Endometrium (tissue), 2 donors: ENCODE data around the gene BAK1.
"Not testable (repeated sequence)": the region's sequence is repeated elsewhere in the genome, so short reads cannot be mapped to it uniquely, and the experiment has no call there.

Experiments used
- FAIRE-seq: peaks from 2 replicates; lab custom pipeline; 2012; peaks lifted over from hg19 to GRCh38; lab: Jason Lieb, UNC
- donor health status: control.
- donor health status: control.

BAK1 gene

DNA sequence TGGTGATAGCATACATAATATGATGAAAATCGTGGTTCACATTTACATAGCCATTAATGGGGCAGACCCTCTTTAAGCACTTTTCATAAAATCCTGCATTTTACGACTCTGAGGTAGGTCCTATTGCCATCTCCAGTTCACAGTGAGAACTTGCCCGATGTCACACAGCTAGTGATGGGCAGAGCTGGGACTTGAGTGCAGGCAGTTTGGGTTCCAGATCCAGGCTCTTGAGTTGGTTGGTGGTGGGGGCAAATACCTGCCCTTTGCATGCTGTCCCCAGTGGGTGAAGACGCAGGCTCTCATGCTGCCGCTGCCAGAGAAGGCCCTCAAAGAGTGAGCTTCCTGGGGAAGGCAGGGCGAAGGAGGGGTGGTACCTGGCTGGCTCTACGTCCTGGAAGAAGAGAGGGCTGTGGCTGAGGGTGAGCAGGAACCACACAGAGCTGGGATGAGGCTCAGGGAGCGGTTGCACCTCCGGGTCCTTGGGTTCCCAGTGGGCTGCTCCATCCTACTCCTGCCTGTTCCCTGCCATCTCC is 6.1 kb upstream of the BAK1 start:
- FAIRE-seq, result no peak

DNA sequence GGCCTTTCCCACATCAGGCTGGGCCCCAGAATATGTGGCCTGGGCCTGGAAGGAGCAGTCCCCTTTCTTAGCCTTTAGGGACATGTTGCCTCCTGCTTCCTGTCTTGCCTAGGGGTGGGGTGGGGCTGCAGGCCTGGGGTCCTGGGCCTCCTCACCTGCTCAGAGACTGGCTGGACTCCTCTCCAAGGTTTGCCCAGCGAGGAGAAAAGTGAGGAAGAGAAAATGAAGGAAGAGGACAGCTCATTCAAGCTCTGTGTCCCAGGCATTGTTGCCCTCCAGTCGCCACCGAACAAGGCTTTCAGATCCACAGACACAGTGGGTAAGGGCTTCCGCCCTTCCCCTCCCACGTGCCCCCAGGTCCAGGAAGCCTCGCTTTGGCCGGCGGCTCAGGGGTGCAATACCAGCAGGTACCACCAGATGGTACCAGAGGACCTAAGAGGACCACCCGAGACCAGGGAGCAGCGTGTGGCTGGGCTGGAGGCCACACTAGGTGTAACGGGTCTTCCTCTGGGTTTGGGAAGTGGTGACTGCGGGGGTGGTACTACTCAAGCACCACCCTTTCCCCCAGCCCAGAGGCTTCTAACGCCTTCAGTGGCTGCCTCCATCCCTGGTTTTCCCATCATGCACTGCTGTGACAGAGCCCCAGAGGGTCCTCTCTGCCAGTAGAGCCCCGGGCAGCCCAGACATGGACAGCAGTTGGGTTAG is 5.5 kb upstream of the BAK1 start:
- FAIRE-seq, result no peak

DNA sequence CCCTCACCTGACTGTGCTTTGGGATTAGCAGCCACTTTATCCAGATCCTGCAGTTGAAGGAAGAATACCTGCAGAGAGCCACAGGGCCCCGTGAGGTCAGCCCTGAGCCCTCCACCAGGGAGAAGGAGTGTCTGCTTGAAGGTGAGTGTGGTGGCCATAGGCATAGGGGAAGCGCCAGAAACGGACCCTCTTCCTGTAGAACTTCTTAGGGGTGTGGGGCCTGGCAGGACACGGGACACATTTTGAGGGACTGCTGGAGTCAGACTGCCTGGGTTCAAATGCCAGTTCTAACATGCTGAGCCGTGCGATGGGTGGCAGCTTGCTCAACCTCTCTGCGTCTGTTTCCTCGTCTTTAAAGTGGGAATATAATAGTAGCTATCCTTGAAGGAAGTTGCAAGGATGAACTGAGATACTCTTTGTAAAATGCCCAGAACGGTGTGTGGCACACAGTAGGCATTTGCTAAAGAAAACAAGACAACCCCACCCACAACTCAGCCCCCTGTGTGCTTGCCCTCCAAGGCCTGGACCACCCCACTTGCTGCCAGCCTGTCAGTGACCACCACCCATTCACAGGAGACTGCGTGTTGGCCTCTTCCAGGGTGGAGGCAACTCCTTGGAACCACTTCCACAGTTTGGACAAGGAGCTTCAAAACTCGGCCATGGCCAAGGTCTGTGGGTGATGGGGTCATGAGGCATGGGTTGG is 4.8 kb upstream of the BAK1 start:
- FAIRE-seq, result no peak

DNA sequence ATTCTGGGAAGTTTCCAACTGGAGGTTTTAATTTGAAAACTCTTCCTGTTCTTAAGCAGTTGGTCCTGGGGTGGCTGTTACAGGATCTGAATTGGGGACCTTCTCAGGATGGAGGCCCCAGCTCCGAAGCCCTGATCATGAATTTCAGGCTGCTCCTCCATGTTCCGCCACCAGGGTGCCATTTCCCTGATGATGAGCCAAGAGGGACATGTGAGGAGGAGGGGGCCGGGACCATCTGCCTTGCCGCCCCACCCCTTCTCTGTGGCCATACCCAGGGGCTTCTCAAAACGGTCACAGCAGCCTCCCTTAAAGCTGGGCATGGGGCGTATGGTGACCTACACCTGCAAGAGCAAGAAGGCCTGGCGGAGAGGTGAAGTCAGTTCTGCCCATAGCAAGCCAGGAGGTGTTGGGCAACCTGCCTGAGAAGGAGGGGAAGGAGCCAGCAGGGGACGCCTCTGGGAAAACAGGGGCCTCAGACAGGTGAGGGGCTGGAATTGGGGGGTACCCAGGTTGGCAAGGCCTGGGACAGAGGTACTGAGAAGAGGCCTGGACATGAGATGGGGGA is 3.6 kb upstream of the BAK1 start:
- no peak for FAIRE-seq

DNA sequence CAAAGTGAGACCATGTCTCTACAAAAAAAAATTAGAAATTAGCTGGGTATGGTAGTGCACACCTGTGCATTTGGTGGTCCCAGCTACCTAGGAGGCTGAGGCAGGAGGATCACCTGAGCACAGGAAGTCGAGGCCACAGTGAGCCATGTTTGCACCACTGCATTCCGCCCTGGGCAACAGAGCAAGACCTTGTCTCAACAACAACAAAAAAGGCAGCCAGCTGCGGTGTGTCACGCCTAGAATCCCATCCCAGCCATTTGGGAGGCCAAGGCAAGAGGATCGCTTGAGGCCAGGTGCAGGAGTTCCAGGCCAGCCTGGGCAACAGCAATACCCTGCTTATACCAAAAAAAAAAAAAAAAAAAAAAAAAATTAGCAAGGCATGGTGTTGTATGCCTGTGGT is 1.1 kb upstream of the BAK1 start:
- FAIRE-seq, result no peak

DNA sequence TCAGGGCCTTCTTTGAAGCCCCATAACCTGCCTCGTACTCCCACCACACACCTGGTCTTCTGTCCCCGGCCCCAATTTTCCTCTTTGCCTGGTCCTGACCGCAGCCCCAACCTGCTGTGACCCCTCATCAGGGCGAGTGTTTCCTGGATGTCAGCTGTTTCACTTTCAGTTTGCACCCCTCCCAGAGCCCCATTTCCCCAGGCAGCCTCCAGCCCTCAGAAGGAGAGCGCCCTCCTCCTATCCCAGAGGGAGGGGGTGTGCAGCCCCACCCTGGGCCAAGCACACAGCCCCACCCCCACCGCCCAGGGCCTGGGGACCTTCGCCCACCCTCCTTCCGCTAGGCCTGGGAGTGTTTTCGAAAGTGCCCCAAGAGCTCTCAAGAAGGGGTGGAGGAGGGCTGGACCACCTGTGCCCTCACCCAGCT is 1.5 kb downstream of the BAK1 start:
- no peak for FAIRE-seq

DNA sequence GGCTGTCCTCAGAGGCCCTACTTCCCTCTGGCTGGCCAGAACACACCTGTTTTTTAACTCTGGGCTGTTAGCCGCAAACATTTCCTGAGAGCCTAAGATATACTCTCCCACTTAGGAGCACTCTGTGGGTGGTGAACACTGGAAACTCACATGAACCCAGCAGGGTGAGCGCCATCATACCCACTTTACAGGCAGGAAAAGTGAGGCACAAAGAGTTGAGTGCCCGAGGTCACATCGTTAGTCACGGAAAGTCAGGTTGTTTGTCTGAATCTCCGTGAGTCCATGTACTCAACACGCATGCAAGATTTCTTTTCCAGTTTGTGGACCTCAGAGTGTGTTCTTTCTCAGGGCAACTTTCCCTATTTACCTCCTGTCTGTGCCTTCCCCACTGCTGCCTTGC is 1.9 kb downstream of the BAK1 start:
- FAIRE-seq, result no peak

DNA sequence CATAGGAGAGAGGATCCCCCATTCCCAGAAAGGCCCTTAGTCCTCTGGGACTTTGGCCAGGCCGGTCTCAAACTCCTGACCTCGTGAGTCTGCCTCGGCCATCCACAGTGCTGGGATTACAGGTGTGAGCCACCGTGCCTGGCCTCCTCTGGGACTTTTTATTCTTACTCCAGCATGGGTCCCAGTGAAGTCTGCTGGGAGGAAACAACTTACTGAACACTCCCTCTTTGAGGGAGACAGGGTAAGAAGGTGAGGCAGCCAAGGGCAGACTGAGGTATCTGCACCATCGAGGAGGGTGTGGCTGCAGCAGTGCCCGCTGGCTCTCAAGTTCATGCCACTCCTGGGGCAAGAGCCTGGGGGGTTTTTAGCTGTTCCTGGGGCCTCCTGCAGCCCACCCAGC is 2.4 kb downstream of the BAK1 start:
- no peak for FAIRE-seq

DNA sequence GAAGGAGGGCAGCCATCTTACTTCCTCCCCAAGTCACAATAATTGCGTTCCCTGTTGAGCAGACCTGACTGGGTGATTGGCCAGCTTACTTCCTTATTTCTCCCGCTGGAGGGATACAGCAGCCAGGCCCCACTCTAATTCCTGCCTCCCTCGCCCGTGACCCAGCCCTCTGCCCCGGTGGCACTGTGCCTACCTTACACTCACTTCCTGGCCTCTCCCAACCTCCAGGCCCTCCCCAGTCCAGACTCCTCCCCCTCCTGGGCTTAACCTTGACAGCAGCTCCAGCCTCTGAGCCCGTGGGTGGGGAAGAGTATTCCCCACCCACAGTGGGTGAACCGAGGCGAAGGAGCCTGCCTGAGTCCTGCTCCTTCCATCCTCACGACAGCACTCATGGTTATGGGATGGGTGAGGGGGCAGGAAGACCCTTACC is 3.0 kb downstream of the BAK1 start:
- FAIRE-seq, result no peak

DNA sequence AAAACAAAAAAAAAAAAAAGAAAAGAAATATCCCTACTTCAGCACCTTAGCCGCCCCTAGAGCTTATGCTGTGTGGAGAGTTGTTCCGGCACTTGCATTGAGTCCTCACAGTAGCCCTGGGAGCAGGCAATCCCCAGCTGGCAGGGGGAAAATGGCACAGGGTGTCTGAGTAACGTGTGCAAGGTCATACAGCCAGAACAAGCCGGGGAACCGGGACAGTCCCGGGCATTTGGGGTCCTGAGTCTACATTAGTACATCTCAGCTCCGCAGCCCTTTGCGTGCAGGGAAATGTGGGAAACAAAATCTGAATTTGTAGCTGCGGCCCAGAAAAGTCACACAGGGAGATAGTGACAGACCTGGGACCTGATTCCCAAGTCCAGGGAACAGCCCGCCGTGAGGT is 3.4 kb downstream of the BAK1 start:
- FAIRE-seq, result no peak

DNA sequence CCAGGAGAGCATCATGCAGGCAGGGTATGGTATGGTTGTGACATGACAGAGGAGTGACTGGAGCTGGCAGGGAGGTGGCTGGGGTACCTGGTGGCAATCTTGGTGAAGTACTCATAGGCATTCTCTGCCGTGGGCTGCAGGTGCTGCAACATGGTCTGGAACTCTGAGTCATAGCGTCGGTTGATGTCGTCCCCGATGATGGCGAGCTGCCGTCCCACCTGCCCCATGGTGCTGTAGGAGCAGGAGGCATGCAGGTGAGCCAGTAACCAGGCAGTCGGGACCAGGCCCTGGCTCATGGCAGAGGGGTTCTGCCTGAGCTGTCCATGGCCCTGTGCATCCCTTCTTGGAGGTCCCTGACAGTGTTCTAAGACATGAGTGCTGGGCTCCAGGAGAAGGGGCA is 4.9 kb downstream of the BAK1 start:
- FAIRE-seq, result no peak

DNA sequence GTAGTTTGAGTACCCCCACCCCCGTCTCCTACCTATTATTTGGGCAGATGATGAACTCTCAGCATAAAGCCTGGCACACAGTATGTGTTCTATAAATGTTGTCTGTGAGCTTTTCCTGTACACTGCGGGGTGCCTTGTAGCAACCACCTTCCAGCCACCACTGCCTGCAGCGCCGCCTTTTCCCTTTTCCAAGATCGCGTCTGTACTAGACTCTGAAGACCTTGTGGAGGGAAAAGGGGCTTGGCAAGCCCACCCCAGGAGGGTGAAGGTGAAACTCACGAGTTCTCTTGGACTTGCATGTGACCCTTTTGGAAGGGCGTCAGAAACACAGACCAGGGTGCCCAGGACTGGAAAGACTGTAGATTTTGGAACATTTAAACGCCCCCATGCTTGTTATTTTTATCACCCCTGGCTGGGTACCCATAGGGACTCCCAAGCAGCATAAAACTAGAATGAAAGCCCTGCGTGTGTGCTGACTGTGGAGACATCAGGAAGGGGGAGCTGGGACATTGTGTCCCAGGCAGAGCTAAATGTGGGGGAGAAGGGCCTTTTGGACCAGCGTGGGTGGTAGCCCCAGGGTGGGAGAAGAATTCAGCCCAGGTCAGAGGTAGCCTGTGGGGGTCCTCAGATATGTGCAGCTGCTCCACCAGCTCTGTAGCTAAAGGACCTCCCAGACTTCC is 8.3 kb downstream of the BAK1 start:
- no peak for FAIRE-seq

DNA sequence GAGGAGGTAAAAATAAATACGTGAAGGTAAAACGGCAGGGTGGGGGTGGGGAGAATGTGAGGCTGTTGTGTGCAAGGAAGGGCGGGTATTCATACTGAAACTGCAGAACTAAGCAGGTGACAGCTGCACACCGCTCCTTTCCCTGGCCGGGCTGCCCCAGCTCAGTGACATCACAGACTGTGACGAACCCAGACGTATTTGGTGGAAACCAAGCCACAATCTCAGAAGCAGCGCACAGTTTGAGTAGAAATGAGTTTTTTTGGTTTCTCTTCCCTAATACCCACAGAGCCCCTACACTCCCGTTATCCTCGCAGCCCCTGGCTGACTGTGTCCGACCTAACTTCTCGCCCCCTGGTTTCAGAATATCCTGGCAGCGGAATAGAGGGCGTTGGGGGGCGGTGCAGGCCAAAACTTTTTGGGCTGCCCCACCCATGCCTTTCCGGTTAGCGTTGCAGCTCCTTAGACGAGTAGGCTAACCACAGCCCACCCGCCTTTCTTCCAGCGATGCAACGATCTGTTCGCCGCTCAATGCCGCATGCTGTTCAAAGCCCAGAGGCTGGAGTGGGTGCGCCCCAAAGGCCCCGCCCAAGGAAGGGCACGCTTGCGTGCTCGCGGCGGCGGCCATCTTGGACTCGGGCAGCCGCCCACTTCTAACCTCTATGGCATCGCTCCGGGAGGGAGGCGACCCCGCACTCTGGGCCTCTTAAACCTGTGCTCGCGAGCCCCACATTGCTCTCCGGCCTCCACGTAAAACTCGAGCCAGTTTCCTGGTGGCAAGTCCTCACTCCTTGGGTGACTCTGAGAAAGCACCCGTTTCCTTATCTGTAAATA is 9.1 kb downstream of the BAK1 start:
- FAIRE-seq, result no peak

DNA sequence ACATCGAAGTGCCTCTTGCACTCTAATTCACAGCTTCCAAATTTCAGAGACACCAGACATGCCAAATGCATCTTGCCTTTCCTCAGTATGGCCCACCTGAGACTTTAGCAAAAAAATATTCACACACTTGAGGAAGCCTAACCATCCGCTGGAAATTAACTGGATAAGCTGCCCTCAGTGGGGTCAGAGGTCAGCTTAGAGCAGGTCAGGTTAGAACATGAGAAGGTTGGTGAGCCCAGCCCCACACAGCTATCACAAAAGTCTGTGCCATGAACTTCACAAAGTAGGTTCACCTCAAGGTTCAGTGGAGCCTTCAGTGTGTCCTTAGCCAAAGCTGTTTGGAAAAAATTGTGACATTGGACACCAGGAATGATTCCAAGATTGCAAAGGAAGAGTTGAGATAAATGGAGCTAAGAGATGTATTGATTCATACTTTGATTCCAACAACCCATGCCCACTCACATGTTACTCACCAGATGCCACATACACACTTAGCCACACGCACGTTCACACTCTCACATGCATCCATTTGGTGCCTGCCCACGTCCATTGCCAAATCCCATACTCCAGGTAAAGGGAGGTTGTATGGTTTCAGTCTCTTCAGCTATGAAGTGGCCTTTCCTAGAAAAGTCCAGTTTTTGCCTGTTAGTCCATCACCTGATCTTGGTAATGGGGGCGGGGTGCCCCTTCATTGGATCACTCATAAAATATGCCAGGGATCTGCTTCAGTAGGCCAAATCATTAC is 11.1 kb downstream of the BAK1 start:
- FAIRE-seq, result no peak

DNA sequence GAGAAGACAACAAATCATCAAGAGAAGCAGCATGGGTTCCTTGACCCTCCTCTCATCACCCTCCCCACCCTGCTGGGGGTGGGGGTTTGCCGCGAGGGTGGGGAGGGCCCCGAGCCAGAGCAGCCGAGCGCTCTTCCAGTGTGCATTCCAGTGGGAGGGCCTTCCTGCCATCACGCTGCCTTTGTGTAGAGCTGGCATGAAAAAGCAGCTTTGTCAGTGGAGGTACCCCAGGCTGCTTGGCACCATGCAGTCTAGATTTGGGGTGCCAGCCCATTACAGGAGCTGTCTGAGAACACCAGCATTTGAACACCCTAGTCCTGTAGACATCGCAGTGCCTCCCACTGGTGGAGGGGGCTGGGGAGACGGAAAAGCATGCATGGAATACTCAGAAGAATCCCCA is 12.2 kb downstream of the BAK1 start:
- FAIRE-seq, result no peak

DNA sequence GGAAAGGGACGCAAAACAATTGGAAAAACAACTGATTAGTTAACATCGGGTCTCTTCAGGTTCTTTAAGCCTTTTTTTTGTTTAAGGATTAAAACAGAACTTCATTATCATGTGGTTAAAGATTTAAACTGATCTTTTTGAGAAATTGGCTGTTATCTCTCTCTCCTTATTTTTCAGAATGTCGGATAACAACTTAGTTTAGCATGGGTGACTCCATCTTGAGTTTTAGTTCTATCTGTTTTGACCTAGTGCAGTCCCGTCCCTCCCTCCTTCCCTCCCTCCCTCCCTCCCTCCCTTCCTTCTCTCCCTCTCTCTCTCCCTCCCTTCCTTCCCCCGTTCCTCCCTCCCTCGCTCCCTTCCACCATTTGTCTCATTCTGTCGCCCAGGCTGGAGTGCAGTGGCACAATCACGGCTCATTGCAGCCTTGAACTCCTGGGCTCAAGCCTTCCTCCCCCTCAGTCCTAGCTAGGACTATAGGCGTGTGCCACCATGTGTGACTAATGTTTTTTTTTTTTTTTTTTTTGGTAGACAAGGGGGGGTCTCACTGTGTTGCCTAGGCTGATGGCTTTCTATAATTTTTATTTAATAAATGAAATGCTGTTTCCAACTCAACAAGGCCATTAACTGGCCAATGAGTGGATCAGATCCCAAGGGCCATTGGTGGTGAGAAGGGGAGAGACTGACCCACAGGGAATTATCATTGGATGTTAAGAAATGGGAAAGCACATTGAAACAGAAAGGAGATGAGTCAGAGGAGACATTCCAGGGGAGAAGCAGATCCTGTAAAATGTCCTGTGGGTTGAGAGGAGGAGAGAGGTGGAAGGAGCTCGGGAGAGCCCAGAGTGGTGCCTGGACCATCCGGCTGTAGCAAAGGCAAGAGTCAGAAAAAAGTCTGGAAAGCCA is 13.6 kb downstream of the BAK1 start:
- FAIRE-seq, result no peak

DNA sequence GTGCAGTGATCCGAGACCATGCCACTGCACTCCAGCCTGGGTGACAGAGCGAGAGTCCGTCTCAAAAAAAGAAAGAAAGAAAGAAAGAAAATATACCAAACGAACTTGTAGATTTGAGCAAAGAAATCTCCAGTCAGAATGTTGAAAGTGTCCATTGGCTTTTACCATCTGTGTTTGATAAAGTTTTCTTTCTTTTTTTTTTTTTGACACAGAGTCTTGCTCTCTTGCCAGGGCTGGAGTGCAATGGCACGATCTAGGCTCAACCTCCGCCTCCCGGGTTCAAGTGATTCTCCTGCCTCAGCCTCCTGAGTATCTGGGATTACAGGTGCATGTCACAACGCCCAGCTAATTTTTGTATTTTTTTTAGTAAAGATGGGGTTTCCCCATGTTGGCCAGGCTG is 21.3 kb downstream of the BAK1 start:
- no peak for FAIRE-seq

DNA sequence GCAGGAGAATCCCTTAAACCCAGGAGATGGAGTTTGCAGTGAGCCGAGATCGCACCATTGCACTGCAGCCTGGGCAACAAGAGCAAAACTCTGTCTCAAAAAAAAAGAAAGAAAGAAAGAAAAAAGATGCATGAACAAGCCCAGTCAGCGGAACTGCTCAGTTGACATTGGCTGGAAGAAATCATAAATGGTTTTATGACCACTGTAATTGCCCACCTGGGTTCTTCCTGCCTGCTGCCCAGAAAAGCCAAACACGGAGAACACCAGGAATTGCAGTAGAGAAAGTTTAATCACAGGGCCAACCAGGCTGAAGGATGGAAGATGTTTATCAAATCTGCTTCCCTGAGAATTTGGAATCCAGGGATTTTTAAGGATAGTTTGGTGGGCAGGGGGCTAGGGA is 22.7 kb downstream of the BAK1 start:
- no peak for FAIRE-seq

DNA sequence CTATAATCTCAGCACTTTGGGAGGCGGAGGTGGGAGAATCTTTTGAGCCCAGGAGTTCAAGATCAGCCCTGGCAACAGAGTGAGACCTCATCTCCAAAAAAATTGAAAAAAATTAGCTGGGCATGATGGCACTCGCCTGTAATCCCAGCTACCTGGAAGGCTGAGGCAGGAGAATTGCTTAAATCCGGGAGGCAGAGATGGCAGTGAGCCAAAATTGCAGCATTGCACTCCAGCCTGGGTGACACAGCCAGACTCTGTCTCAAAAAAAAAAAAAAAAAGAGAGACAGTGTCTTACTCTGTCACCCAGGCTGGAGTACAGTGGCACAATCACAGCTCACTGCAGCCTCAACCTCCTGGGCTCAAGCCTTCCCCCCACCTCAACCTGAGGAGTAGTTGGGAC is 27.2 kb downstream of the BAK1 start:
- not testable (repeated sequence) for FAIRE-seq

DNA sequence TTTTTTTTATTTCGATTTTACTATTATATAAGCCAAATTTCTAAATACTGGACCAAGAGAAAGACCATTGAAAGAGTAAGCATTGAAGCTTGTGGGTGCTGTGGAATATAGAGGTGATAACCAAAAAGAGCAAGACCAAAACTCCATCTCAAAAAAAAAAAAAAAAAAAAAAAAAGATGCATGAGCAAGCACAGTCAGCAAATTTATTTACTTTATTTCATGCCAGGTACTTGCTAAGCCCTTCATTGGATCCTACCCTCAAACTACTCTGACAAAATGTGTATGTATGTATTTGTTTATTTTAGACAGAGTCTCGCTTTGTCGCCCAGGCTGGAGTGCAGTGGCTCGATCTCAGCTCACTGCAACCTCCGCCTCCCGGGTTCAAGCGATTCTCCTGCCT is 27.8 kb downstream of the BAK1 start:
- no peak for FAIRE-seq
